Measurements from ENCODE around the gene PHLDA2. TPM values are rescaled to one million over a fixed set of nuclear protein-coding genes. Genes with fewer than 3 reads are reported as not detected.

The PHLDA2 gene
- total and polyA plus RNA-seq, 9 of the 15 experiments (the other 6 are each of a cell fraction or from before 2014, with no cell fraction given) = 0.43 to 42.4 (median 4.7) TPM

DNA sequence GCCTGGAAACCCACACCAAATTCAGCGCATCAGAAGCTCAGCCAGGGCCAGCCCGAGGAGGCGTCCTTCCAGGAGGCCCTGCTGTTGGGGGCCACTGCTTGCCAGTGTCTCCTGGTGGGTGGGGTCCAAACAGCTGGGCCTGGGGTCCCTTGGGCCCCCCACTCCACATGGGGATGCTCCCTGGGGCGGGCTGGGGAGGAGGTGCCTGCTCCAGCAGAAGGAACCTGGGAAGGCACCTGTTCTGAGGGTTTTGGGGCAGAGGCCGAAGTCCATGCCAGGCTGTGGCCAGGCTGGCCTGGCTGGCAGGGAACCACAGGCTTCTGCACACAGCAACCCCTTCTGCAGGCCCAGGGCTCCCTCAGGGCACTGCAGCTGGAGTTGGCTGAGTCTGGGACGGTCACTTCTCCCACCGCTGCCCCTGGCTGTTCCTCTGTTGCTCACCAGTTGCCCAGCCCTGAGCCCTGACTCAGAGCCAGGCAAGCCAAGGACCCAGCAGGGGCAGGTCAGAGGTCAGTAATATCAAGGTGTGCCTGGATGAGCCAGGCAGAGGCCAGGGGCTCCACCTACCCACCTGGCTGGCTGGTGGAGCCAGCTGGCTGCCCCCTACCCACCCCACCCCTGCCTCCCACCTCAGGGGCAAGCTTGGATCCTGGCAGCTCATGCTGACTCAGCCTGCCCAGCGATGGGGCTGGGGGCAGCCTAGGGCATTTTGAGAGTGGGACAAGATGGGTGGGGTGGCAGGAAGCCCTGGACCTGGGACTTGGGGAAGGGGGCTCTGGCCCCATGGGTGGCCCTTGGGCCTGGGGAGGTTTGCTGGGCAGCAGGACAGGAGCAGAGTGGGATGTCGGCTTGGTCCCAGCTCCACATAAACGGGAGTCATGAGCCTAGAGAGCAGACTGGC is 12.0 kb upstream of the PHLDA2 start (continued):
- TF ChIP-seq RBBP5 (IDR thresholded peaks at IDR 0.05; ENCODE audit: borderline replicate concordance, insufficient read depth, low read length, poor library complexity, severe bottlenecking) = no peak
- no peak for TF ChIP-seq ADNP (tag; IDR thresholded peaks at IDR 0.05)
- no peak for TF ChIP-seq ZNF174 (CRISPR knock-in tag; IDR thresholded peaks at IDR 0.05)
- TF ChIP-seq MCM7 (IDR thresholded peaks at IDR 0.05) = no peak
- TF ChIP-seq MBD2 (IDR thresholded peaks at IDR 0.05; ENCODE audit: borderline replicate concordance, low read depth) = no peak

DNA sequence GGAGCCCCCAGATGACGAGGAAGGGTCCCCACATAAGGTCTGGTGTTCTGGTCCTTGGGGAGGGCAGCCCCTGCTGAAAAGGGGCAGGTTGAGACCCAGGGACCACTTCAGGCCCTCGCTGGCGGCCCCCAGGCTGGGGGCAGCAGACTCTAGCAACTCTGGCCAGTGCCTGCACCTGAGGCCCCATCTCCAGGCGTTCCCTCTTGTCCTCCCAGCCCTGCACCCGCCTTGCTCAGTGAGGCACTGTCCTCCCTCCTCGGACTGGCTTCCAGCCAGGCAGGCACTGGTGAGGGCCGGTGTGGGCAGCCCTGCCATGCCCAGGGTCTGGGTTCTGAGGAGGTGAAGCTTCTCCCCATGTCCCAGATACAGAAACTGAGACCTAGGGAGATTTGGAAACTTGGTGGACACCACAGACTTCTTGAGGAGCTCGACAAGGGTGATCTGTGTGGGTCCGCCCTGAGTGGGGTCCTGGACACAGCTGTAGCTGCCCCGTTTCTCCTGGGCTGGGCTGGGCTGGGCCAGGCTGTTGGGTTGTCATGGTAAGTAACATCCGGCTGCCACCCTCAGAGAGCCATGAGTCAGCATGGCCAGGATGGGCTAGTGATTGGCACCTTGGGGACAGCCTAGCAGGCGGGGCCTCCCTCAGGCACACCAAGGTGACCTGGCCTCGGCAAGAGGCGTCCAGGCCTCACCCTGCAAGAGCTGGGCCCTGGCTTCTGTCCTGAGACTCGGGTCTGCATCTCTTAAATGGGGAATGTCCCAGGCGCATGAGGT is 11.1 kb upstream of the PHLDA2 start:
- Histone ChIP-seq H3K79me2 (ENCODE audit: control insufficient read depth, insufficient read depth, low read length) (no peaks in the 10 kb centered on the region), H3K9me1 (ENCODE audit: control insufficient read depth, insufficient read depth, low read length) (no peaks in the 10 kb centered on the region), H3K4me3 (no peak overlapping the region), H3K9me3 (replicated peaks; ENCODE audit: control insufficient read depth, insufficient read depth, low read depth, low read length) (peaks cover 9% of the 10 kb centered on the region), H3K36me3 (ENCODE audit: control insufficient read depth, insufficient read depth, low read length) (peaks cover 21% of the 10 kb centered on the region; the same call in 2 of the 3 replicates), H3K9ac (ENCODE audit: insufficient read depth in 1 of 2, low read depth in 2 of 2, low read length in 2 of 2) (no peak overlapping the region), H3K27me3 (ENCODE audit: control insufficient read depth in 2 of 2, insufficient read depth in 2 of 2, low read length in 2 of 2) (no peaks in the 10 kb centered on the region), H2AFZ (ENCODE audit: low read depth, low read length) (no peak overlapping the region), H4K20me1 (replicated peaks; ENCODE audit: control insufficient read depth, insufficient read depth, low read length) (no peaks in the 10 kb centered on the region), H3K4me1 (replicated peaks in 1 of 2; ENCODE audit: control insufficient read depth in 2 of 2, insufficient read depth in 2 of 2, low read length in 2 of 2) (peaks cover 0 to 30% of the 10 kb centered on the region in 2 experiments; a peak in 2 of 5 replicates), H3K27ac (ENCODE audit: extremely low read depth, low read depth, low read length) (no peak overlapping the region), H3K4me2 (ENCODE audit: insufficient read depth, low read length) (no peak overlapping the region)
- intact Hi-C loops (cut with micrococcal nuclease) = no loop called here
- DNase-seq (ENCODE audit: extremely low read depth in 1 of 4, low spot score in 3 of 4) (no peak), FAIRE-seq (no peak), ATAC-seq (no peak)
- WGBS (ENCODE audit: insufficient coverage, low coverage, missing lambda C conversion rate) = 82% methylated on average over 16 of the region's 16 CpGs
- POLR2A ChIA-PET = interaction anchor here (0.6 to 4.4 kb wide), 5 partner anchors 11 to 266 kb away, joined by 3 to 33 read pairs (median 5); partner anchors contain the start of gene PHLDA2
- CTCF ChIA-PET (ENCODE audit: low intra/inter-chr PET ratio) = no interaction called here
- no TSS peak for BruUV-seq (replicated peaks)
- in situ Hi-C loops (cut with MboI) = no loop called here
- TF ChIP-seq, protein P1, sequence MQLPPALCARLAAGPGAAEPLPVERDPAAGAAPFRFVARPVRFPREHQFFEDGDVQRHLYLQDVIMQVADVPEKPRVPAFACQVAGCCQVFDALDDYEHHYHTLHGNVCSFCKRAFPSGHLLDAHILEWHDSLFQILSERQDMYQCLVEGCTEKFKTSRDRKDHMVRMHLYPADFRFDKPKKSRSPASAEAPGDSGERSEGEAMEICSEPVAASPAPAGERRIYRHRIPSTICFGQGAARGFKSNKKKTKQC (CRISPR knock-in tag; IDR thresholded peaks at IDR 0.05) = 0 out of 2 replicates have a peak, but pooled peaks have one; percentile 6
- TF ChIP-seq CREBBP (IDR thresholded peaks at IDR 0.05; ENCODE audit: low read depth, low read length) (no peak), ZNF324 (CRISPR knock-in tag; IDR thresholded peaks at IDR 0.05) (no peak), GTF2F1 (IDR thresholded peaks at IDR 0.05; ENCODE audit: low read depth, low read length) (no peak), TAF7 (tag; IDR thresholded peaks at IDR 0.05) (no peak), CCAR2 (IDR thresholded peaks at IDR 0.05; ENCODE audit: low read depth, low read length) (no peak), POLR2G (IDR thresholded peaks at IDR 0.05; ENCODE audit: low read depth, low read length) (peak; percentile 62), ZNF224 (CRISPR knock-in tag; IDR thresholded peaks at IDR 0.05) (no peak), ZNF316 (IDR thresholded peaks at IDR 0.05) (peak; percentile 35; the same call in 1 of the 2 replicates)
- TF ChIP-seq, protein P2, sequence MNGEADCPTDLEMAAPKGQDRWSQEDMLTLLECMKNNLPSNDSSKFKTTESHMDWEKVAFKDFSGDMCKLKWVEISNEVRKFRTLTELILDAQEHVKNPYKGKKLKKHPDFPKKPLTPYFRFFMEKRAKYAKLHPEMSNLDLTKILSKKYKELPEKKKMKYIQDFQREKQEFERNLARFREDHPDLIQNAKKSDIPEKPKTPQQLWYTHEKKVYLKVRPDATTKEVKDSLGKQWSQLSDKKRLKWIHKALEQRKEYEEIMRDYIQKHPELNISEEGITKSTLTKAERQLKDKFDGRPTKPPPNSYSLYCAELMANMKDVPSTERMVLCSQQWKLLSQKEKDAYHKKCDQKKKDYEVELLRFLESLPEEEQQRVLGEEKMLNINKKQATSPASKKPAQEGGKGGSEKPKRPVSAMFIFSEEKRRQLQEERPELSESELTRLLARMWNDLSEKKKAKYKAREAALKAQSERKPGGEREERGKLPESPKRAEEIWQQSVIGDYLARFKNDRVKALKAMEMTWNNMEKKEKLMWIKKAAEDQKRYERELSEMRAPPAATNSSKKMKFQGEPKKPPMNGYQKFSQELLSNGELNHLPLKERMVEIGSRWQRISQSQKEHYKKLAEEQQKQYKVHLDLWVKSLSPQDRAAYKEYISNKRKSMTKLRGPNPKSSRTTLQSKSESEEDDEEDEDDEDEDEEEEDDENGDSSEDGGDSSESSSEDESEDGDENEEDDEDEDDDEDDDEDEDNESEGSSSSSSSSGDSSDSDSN (IDR thresholded peaks at IDR 0.05; ENCODE audit: borderline replicate concordance in 1 of 2, low read depth in 2 of 2, low read length in 2 of 2) = no peak

All from K562 (cell line).